ENCODE data around the gene ASB7. TPM values are rescaled to one million over a fixed set of nuclear protein-coding genes. Genes with fewer than 3 reads are reported as not detected.

ASB7 gene
- polyA plus RNA-seq, 1 donor from 2014 or later: 16.5 TPM

DNA sequence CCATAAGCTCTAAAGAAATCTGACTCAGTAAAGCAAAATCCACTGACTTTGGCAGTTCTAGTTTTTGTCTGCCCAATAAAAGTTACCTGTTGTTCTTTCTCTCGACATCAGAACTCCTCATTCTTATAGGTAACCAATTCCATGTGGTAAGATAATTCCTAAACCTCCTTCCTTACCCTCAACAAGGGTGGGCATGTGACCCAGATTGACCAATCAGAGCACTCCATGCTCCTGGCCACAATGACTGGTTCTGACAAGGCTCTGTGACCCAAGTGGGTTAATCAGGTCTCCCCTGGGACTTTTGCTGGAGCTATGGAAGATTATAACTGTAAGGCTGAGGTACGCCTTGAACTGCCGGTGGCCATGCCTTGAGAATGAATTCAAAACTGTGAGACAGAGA is 32.1 kb upstream of the ASB7 start:
- Histone ChIP-seq H4K20me1 (ENCODE audit: insufficient read depth) (no peaks in the 10 kb centered on the region), H3K9me3 (ENCODE audit: low read length) (no peaks in the 10 kb centered on the region), H3K9me2 (ENCODE audit: insufficient read depth, low read length) (no peaks in the 10 kb centered on the region), H3F3A (ENCODE audit: insufficient read depth, low read length, poor library complexity, severe bottlenecking) (peaks cover 4% of the 10 kb centered on the region), H3K9ac (ENCODE audit: low read length) (no peak overlapping the region), H3K27ac (ENCODE audit: low read length) (no peak overlapping the region), H3K4me2 (ENCODE audit: low read length) (no peak overlapping the region), H2AFZ (ENCODE audit: low read depth, low read length) (no peak overlapping the region), H3K4me3 (ENCODE audit: low read length) (no peak overlapping the region), H3K27me3 (ENCODE audit: insufficient read depth, low read depth, low read length) (no peaks in the 10 kb centered on the region), H3K79me2 (replicated peaks; ENCODE audit: insufficient read depth, low read length) (no peaks in the 10 kb centered on the region), H3K36me3 (ENCODE audit: insufficient read depth, low read length) (no peaks in the 10 kb centered on the region)
- TF ChIP-seq, protein P1, sequence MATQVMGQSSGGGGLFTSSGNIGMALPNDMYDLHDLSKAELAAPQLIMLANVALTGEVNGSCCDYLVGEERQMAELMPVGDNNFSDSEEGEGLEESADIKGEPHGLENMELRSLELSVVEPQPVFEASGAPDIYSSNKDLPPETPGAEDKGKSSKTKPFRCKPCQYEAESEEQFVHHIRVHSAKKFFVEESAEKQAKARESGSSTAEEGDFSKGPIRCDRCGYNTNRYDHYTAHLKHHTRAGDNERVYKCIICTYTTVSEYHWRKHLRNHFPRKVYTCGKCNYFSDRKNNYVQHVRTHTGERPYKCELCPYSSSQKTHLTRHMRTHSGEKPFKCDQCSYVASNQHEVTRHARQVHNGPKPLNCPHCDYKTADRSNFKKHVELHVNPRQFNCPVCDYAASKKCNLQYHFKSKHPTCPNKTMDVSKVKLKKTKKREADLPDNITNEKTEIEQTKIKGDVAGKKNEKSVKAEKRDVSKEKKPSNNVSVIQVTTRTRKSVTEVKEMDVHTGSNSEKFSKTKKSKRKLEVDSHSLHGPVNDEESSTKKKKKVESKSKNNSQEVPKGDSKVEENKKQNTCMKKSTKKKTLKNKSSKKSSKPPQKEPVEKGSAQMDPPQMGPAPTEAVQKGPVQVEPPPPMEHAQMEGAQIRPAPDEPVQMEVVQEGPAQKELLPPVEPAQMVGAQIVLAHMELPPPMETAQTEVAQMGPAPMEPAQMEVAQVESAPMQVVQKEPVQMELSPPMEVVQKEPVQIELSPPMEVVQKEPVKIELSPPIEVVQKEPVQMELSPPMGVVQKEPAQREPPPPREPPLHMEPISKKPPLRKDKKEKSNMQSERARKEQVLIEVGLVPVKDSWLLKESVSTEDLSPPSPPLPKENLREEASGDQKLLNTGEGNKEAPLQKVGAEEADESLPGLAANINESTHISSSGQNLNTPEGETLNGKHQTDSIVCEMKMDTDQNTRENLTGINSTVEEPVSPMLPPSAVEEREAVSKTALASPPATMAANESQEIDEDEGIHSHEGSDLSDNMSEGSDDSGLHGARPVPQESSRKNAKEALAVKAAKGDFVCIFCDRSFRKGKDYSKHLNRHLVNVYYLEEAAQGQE (IDR thresholded peaks at IDR 0.05; ENCODE audit: borderline replicate concordance): no peak
- no peak for TF ChIP-seq SMC3 (conservative IDR thresholded peaks at IDR 0.05; ENCODE audit: poor library complexity)
- TF ChIP-seq EZH2 (IDR thresholded peaks at IDR 0.05; ENCODE audit: borderline replicate concordance, insufficient read depth, low read length, poor library complexity, severe bottlenecking): no peak
- TF ChIP-seq TAF1 (IDR thresholded peaks at IDR 0.05; ENCODE audit: low read depth): no peak
- TF ChIP-seq EP300 (conservative IDR thresholded peaks at IDR 0.05; ENCODE audit: poor library complexity, severe bottlenecking): no peak
- TF ChIP-seq POLR2AphosphoS5 (IDR thresholded peaks at IDR 0.05): no peak
- TF ChIP-seq, protein P2, sequence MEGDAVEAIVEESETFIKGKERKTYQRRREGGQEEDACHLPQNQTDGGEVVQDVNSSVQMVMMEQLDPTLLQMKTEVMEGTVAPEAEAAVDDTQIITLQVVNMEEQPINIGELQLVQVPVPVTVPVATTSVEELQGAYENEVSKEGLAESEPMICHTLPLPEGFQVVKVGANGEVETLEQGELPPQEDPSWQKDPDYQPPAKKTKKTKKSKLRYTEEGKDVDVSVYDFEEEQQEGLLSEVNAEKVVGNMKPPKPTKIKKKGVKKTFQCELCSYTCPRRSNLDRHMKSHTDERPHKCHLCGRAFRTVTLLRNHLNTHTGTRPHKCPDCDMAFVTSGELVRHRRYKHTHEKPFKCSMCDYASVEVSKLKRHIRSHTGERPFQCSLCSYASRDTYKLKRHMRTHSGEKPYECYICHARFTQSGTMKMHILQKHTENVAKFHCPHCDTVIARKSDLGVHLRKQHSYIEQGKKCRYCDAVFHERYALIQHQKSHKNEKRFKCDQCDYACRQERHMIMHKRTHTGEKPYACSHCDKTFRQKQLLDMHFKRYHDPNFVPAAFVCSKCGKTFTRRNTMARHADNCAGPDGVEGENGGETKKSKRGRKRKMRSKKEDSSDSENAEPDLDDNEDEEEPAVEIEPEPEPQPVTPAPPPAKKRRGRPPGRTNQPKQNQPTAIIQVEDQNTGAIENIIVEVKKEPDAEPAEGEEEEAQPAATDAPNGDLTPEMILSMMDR (IDR thresholded peaks at IDR 0.05; ENCODE audit: poor library complexity, severe bottlenecking): no peak
- no peak for TF ChIP-seq RAD21 (conservative IDR thresholded peaks at IDR 0.05)
- no peak for TF ChIP-seq MXI1 (conservative IDR thresholded peaks at IDR 0.05; ENCODE audit: poor library complexity, severe bottlenecking)

DNA sequence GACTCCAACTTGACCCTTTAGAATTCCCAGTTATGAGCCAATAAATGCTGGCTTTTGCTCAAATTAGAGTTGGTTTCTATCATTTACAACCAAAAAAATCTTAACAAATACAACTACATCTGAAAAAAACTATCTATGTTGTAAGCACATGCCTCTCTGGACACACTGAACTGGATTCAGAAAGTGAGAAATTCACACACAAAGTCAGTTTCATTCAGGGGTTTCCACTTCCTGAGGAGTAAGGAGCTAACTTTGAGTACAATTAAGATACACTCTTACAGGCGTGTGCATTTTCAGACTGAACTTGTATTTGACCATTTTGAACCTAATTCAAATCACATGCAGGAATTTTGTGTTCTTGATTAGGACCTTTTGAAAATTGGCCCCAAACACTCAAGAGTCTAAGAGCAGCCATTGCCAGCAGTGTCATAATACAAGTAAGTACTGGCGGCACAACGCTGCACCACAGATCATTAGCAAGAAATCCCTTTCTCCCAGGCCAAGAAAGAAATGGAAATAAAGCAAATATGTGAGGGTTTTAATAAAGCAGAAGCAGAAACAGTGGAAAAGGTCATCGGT is 31.6 kb upstream of the ASB7 start:
- H3K36me3 ChIP-seq (ENCODE audit: insufficient read depth, low read length): no peaks in the 10 kb centered on the region
- no peak overlapping the region for H3K27ac ChIP-seq (ENCODE audit: low read length)
- H3K9me3 ChIP-seq (ENCODE audit: low read length): no peaks in the 10 kb centered on the region
- no peaks in the 10 kb centered on the region for H3K9me2 ChIP-seq (ENCODE audit: insufficient read depth, low read length)
- no peak overlapping the region for H3K4me3 ChIP-seq (ENCODE audit: low read length)
- TF ChIP-seq EP300 (conservative IDR thresholded peaks at IDR 0.05; ENCODE audit: poor library complexity, severe bottlenecking) (no peak), RAD21 (conservative IDR thresholded peaks at IDR 0.05) (no peak), TAF1 (IDR thresholded peaks at IDR 0.05; ENCODE audit: low read depth) (no peak), EZH2 (IDR thresholded peaks at IDR 0.05; ENCODE audit: borderline replicate concordance, insufficient read depth, low read length, poor library complexity, severe bottlenecking) (no peak), MXI1 (conservative IDR thresholded peaks at IDR 0.05; ENCODE audit: poor library complexity, severe bottlenecking) (no peak)
- TF ChIP-seq, protein P1 (IDR thresholded peaks at IDR 0.05; ENCODE audit: borderline replicate concordance): no peak
- TF ChIP-seq, protein P2 (IDR thresholded peaks at IDR 0.05; ENCODE audit: poor library complexity, severe bottlenecking): no peak
- no peak overlapping the region for H3K9ac ChIP-seq (ENCODE audit: low read length)
- H3K79me2 ChIP-seq (replicated peaks; ENCODE audit: insufficient read depth, low read length): no peaks in the 10 kb centered on the region
- H3F3A ChIP-seq (ENCODE audit: insufficient read depth, low read length, poor library complexity, severe bottlenecking): peaks cover 4% of the 10 kb centered on the region
- H4K20me1 ChIP-seq (ENCODE audit: insufficient read depth): no peaks in the 10 kb centered on the region
- no peak overlapping the region for H3K4me2 ChIP-seq (ENCODE audit: low read length)
- H3K27me3 ChIP-seq (ENCODE audit: insufficient read depth, low read depth, low read length): no peaks in the 10 kb centered on the region
- no peak overlapping the region for H2AFZ ChIP-seq (ENCODE audit: low read depth, low read length)

All from neural cell (in vitro differentiated cells).